Measurements from ENCODE around the gene CIB2. TPM values are rescaled to one million over a fixed set of nuclear protein-coding genes. Genes with fewer than 3 reads are reported as not detected.

Gene CIB2
- polyA plus RNA-seq, 2 of the 4 experiments (the other 2 are of a cell fraction): 21.2 to 25.3 TPM

- CTCF ChIA-PET: interaction anchor here (1.2 kb wide), 2 partner anchors 22 to 44 kb away, joined by 3 to 4 read pairs; no protein-coding TSS in a partner anchor
- H3K9me3 ChIP-seq: no peaks in the 10 kb centered on the region
- WGBS (ENCODE audit: missing lambda C conversion rate): 88% methylated on average over 2 of the region's 2 CpGs
- H3K27ac ChIP-seq: no peak overlapping the region
- no peak for ATAC-seq
- FAIRE-seq: no peak
- DNase-seq (ENCODE audit: low read depth in 1 of 2, low spot score in 1 of 2): no peak
- POLR2A ChIA-PET: interaction anchor here (1.0 kb wide), 1 partner anchor 49 kb away, joined by 4 read pairs; no protein-coding TSS in a partner anchor
- TF ChIP-seq PBX3 (IDR thresholded peaks at IDR 0.05): no peak
- TF ChIP-seq ZFP36 (IDR thresholded peaks at IDR 0.05; ENCODE audit: borderline replicate concordance, partially characterized antibody): no peak
- no peak for TF ChIP-seq HDAC2 (IDR thresholded peaks at IDR 0.05)
- TF ChIP-seq FOSL2 (IDR thresholded peaks at IDR 0.05): no peak
- TF ChIP-seq FOSL2 (CRISPR knock-in tag; IDR thresholded peaks at IDR 0.05): no peak
- TF ChIP-seq EHF (CRISPR knock-in tag; IDR thresholded peaks at IDR 0.05): no peak
- TF ChIP-seq CTCF (IDR thresholded peaks at IDR 0.05): no peak
- no peak for TF ChIP-seq SREBF2 (IDR thresholded peaks at IDR 0.05)
- TF ChIP-seq JUN (IDR thresholded peaks at IDR 0.05): no peak
- no peak for TF ChIP-seq ESRRA (IDR thresholded peaks at IDR 0.05; ENCODE audit: borderline replicate concordance, low read length)
- no peak for TF ChIP-seq CBX2 (IDR thresholded peaks at IDR 0.05; ENCODE audit: borderline replicate concordance, low read depth)
- TF ChIP-seq JUNB (IDR thresholded peaks at IDR 0.05): no peak
- TF ChIP-seq BHLHE40 (IDR thresholded peaks at IDR 0.05; ENCODE audit: low read depth, low read length): no peak
- peaks cover 40% of the 10 kb centered on the region for H3K4me1 ChIP-seq
- H3K4me3 ChIP-seq: no peak overlapping the region
- H3K4me2 ChIP-seq: no peak overlapping the region
Measured at GRCh38 chr15:78064544-78064943, 66.7 kb downstream of the CIB2 start.

- DNase-seq (ENCODE audit: low read depth in 1 of 2, low spot score in 1 of 2): no peak
- no peak for FAIRE-seq
- no peak overlapping the region for H3K4me2 ChIP-seq
- no peak for ATAC-seq
- H3K27ac ChIP-seq: no peak overlapping the region
- 94% methylated on average over 5 of the region's 5 CpGs for WGBS (ENCODE audit: missing lambda C conversion rate)
- H3K4me1 ChIP-seq: peaks cover 41% of the 10 kb centered on the region
- TF ChIP-seq ZC3H11A (IDR thresholded peaks at IDR 0.05) (no peak), NFE2L2 (conservative IDR thresholded peaks at IDR 0.05; ENCODE audit: low read length) (no peak), RNF2 (IDR thresholded peaks at IDR 0.05; ENCODE audit: borderline replicate concordance, low read depth) (no peak), POLR2A (IDR thresholded peaks at IDR 0.05; ENCODE audit: low read length) (no peak)
- ChIA-PET CTCF (no interaction called here), POLR2A (no interaction called here)
- H3K4me3 ChIP-seq: no peak overlapping the region
- H3K9me3 ChIP-seq: no peaks in the 10 kb centered on the region
Measured at GRCh38 chr15:78063970-78064385, 67.3 kb downstream of the CIB2 start.

- CTCF ChIA-PET: interaction anchor here (1.2 to 2.0 kb wide), 3 partner anchors 13 to 46 kb away, joined by 3 to 8 read pairs (median 5); no protein-coding TSS in a partner anchor
Measured at GRCh38 chr15:78063217-78063616, 68.0 kb downstream of the CIB2 start.

More at GRCh38 chr15:78063217-78063616, 68.0 kb downstream of the CIB2 start:
- no peak overlapping the region for H3K4me2 ChIP-seq
- no peak overlapping the region for H3K27ac ChIP-seq
- POLR2A ChIA-PET: no interaction called here
- FAIRE-seq (no peak), DNase-seq (ENCODE audit: low read depth in 1 of 2, low spot score in 1 of 2) (no peak), ATAC-seq (no peak)
- peaks cover 40% of the 10 kb centered on the region for H3K4me1 ChIP-seq
- no peaks in the 10 kb centered on the region for H3K9me3 ChIP-seq
- H3K4me3 ChIP-seq: no peak overlapping the region
- TF ChIP-seq TP53 (CRISPR knock-in tag; IDR thresholded peaks at IDR 0.05) (no peak), EHMT2 (IDR thresholded peaks at IDR 0.05; ENCODE audit: low read depth) (no peak), JUN (IDR thresholded peaks at IDR 0.05) (no peak), FOSL2 (IDR thresholded peaks at IDR 0.05) (no peak), FOSL2 (CRISPR knock-in tag; IDR thresholded peaks at IDR 0.05) (no peak), FOSB (CRISPR knock-in tag; IDR thresholded peaks at IDR 0.05) (no peak), ESRRA (IDR thresholded peaks at IDR 0.05; ENCODE audit: borderline replicate concordance, low read length) (no peak), ZFP36 (IDR thresholded peaks at IDR 0.05; ENCODE audit: borderline replicate concordance, partially characterized antibody) (no peak), ZNF302 (CRISPR knock-in tag; IDR thresholded peaks at IDR 0.05) (no peak), CBX2 (IDR thresholded peaks at IDR 0.05; ENCODE audit: borderline replicate concordance, low read depth) (no peak), MAX (IDR thresholded peaks at IDR 0.05) (no peak), POLR2AphosphoS2 (conservative IDR thresholded peaks at IDR 0.05; ENCODE audit: low read length) (no peak), CBX8 (IDR thresholded peaks at IDR 0.05) (no peak), POLR2A (IDR thresholded peaks at IDR 0.05; ENCODE audit: low read length) (no peak), HOXA7 (CRISPR knock-in tag; IDR thresholded peaks at IDR 0.05) (no peak), MAFK (IDR thresholded peaks at IDR 0.05; ENCODE audit: partially characterized antibody) (no peak), NR3C1 (IDR thresholded peaks at IDR 0.05) (no peak), EHF (CRISPR knock-in tag; IDR thresholded peaks at IDR 0.05) (no peak), KDM5A (IDR thresholded peaks at IDR 0.05) (no peak), SMC3 (IDR thresholded peaks at IDR 0.05) (no peak), GATA3 (IDR thresholded peaks at IDR 0.05; ENCODE audit: borderline replicate concordance) (no peak)

All from A549 (cell line).